Endodermal cell (in vitro differentiated cells): ENCODE data around the gene MYRF. TPM values are rescaled to one million over a fixed set of nuclear protein-coding genes. Genes with fewer than 3 reads are reported as not detected.

Experiments
- DNase-seq: peaks from one replicate; pipeline ENCODE4 v3.0.0-alpha.2; 2017
- H3K27ac ChIP-seq: 2 replicates; pipeline ENCODE4 v1.5.1; 2013; ENCODE audit warnings: mild to moderate bottlenecking, low read depth, low read length, moderate library complexity
- H3K27me3 ChIP-seq: 2 replicates; pipeline ENCODE4 v1.6.1; 2013; ENCODE audit warnings: mild to moderate bottlenecking, low read length, moderate library complexity; ENCODE audit not compliant: insufficient read depth, control insufficient read depth, poor library complexity, severe bottlenecking
- H3K36me3 ChIP-seq: 2 replicates; pipeline ENCODE4 v1.7.0; 2013; ENCODE audit warnings: mild to moderate bottlenecking, low read length, moderate library complexity; ENCODE audit not compliant: control insufficient read depth, insufficient read depth
- H3K4me1 ChIP-seq: one replicate; pipeline ENCODE4 v1.7.0; 2013; ENCODE audit warnings: low read length; ENCODE audit not compliant: control insufficient read depth, insufficient read depth
- H3K4me3 ChIP-seq: 2 replicates; pipeline ENCODE4 v1.5.1; 2013; ENCODE audit warnings: mild to moderate bottlenecking, low read length, moderate library complexity
- H3K9ac ChIP-seq: 2 replicates; pipeline ENCODE4 v1.6.1; 2013; ENCODE audit warnings: mild to moderate bottlenecking, low read length, moderate library complexity; ENCODE audit not compliant: poor library complexity, severe bottlenecking; ENCODE audit errors: extremely low read depth
- H3K9me3 ChIP-seq: 2 replicates; pipeline ENCODE4 v1.6.1; 2013; ENCODE audit warnings: mild to moderate bottlenecking, low read length, moderate library complexity; ENCODE audit not compliant: control insufficient read depth
- H3K27ac Mint-ChIP-seq: 2 replicates; pipeline ENCODE4 v1.8.0; 2020; ENCODE audit warnings: mixed read lengths
- H3K27me3 Mint-ChIP-seq: 2 replicates; pipeline ENCODE4 v1.8.0; 2021; ENCODE audit warnings: mild to moderate bottlenecking, mixed read lengths; ENCODE audit not compliant: insufficient read depth
- H3K36me3 Mint-ChIP-seq: 2 replicates; pipeline ENCODE4 v1.8.0; 2020; ENCODE audit warnings: low read depth, mixed read lengths
- H3K4me1 Mint-ChIP-seq: 2 replicates; pipeline ENCODE4 v1.8.0; 2020; ENCODE audit warnings: mixed read lengths
- H3K4me3 Mint-ChIP-seq: 2 replicates; pipeline ENCODE4 v1.8.0; 2020; ENCODE audit warnings: mild to moderate bottlenecking, moderate library complexity, mixed read lengths
- H3K9me3 Mint-ChIP-seq: 2 replicates; pipeline ENCODE4 v1.8.0; 2020; ENCODE audit warnings: mild to moderate bottlenecking, mixed read lengths
- CTCF ChIP-seq: fragments of 200-600 bp; sonication (generic); conservative IDR thresholded peaks from 2 replicates; pipeline ENCODE4 v1.5.0; 2021; ENCODE audit warnings: antibody characterized with exemption, mild to moderate bottlenecking
- WGBS, 2 experiments: methylation state at CpG; one replicate each; pipeline versions ENCODE4 v1.1.5 to v1.1.7; 2013; ENCODE audit warnings: missing lambda C conversion rate in 2 of 2, mixed read lengths in 1 of 2; ENCODE audit not compliant: insufficient coverage in 1 of 2, insufficient read length in 1 of 2; 5-methylcytosine and 5-hydroxymethylcytosine counted together
- total RNA-seq, 2 donors: library from RNA; stranded (reverse); fragmentation: NEBNext Ultra II Directional in 1 of 2; extraction: Animal tissue kit (Norgen Biotek cat#: 25700) in 1 of 2; gene quantifications; 2 replicates in 1 of 2; 3 replicates in 1 of 2; pipeline ENCODE4 v1.2.1, GENCODE V29; 2021

MYRF gene
- total RNA-seq, 2 donors from 2014 or later = 30.3 to 61.7 TPM

DNA sequence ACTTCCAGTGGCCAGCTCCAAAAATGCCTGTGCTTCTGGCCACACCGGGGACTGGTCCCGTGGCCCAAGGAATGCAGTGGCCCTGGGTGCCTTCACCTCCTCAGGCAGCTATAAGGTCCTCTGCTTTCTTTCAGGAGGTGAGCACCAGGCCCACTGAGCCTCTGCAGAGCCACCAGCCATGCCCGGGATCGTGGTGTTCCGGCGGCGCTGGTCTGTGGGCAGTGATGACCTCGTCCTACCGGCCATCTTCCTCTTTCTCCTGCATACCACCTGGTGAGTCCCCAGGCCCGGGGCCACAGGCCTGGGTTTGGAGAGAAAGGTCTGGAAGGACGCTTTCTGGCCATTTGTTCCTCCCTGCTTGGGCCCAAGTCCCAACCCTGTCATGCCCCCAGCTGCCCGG, 32.5 kb upstream of the MYRF start:
- H3K4me3 Mint-ChIP-seq = no peak overlapping the region
- no peaks in the 10 kb centered on the region for H3K9me3 Mint-ChIP-seq
- no peaks in the 10 kb centered on the region for H3K27me3 ChIP-seq
- H3K27ac ChIP-seq = no peak overlapping the region
- no peak overlapping the region for H3K4me3 ChIP-seq
- H3K4me1 Mint-ChIP-seq = peaks cover 11% of the 10 kb centered on the region
- peaks cover 4% of the 10 kb centered on the region for H3K4me1 ChIP-seq
- no peaks in the 10 kb centered on the region for H3K36me3 ChIP-seq
- 86 to 90% methylated on average over 2 to 12 of the region's 12 CpGs for WGBS, 2 experiments
- H3K9me3 ChIP-seq = no peaks in the 10 kb centered on the region
- TF ChIP-seq CTCF = no peak
- DNase-seq = no peak
- H3K36me3 Mint-ChIP-seq = no peaks in the 10 kb centered on the region
- H3K9ac ChIP-seq = no peak overlapping the region
- H3K27ac Mint-ChIP-seq = no peak overlapping the region
- H3K27me3 Mint-ChIP-seq = no peaks in the 10 kb centered on the region

- no peaks in the 10 kb centered on the region for H3K36me3 Mint-ChIP-seq
- TF ChIP-seq CTCF = no peak
- DNase-seq = no peak
- Histone ChIP-seq H3K36me3 (no peaks in the 10 kb centered on the region), H3K4me1 (peaks cover 4% of the 10 kb centered on the region), H3K9ac (no peak overlapping the region), H3K9me3 (no peaks in the 10 kb centered on the region), H3K4me3 (no peak overlapping the region), H3K27me3 (no peaks in the 10 kb centered on the region), H3K27ac (no peak overlapping the region)
- peaks cover 11% of the 10 kb centered on the region for H3K4me1 Mint-ChIP-seq
- no peak overlapping the region for H3K4me3 Mint-ChIP-seq
- no peaks in the 10 kb centered on the region for H3K9me3 Mint-ChIP-seq
- H3K27ac Mint-ChIP-seq = no peak overlapping the region
- H3K27me3 Mint-ChIP-seq = no peaks in the 10 kb centered on the region
- WGBS, 2 experiments = 94 to 99% methylated on average over 12 to 20 of the region's 20 CpGs
Measured at GRCh38 chr11:61720597-61720996, 31.8 kb upstream of the MYRF start.

DNA sequence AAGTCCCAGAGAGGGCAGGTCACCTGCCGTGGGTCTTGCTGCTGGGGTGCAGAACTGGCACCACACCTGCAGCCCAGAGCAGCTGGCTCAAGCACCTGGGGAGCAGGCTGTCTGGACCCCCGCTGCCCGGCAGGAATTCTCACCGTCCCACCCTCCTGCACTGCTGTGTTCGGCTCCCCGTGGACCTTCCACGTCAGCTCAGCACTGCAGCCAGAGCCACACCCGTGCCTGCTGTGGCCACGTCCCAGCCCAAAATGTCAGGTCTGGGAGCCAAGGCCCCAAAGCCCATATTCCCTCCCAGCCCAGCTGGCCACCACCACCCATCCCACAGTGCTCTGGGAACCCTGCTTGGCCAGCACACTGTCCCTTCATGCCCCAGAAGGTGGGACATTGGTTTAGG, 28.0 kb upstream of the MYRF start:
- H3K4me3 ChIP-seq = no peak overlapping the region
- no peak overlapping the region for H3K9ac ChIP-seq
- H3K36me3 ChIP-seq = no peaks in the 10 kb centered on the region
- H3K4me1 ChIP-seq = no peaks in the 10 kb centered on the region
- H3K27ac ChIP-seq = no peak overlapping the region
- no peaks in the 10 kb centered on the region for H3K9me3 ChIP-seq
- no peaks in the 10 kb centered on the region for H3K27me3 ChIP-seq
- Mint-ChIP-seq H3K36me3 (no peaks in the 10 kb centered on the region), H3K4me3 (no peak overlapping the region), H3K27me3 (no peaks in the 10 kb centered on the region), H3K27ac (no peak overlapping the region), H3K4me1 (no peaks in the 10 kb centered on the region), H3K9me3 (no peaks in the 10 kb centered on the region)
- whole genome bisulfite sequencing, 2 experiments = 94 to 99% methylated on average over 8 to 9 of the region's 9 CpGs
- no peak for DNase-seq
- TF ChIP-seq CTCF = no peak
